Brain microvascular endothelial cell (primary cell): ENCODE measurements around the gene PPP1R10.
A peak's percentile ranks its signal among the peaks of the same experiment; 100 is the strongest.
"Not testable (repeated sequence)": the region's sequence is repeated elsewhere in the genome, so short reads cannot be mapped to it uniquely, and the experiment has no call there.

Source experiments
- DNase-seq: peaks from one replicate; pipeline ENCODE4 v3.0.0-alpha.2; 2020
- H3K27ac ChIP-seq: fragments of 250-450 bp; sonication (Bioruptor Pico); 2 replicates; pipeline ENCODE4 v1.5.1; 2020; ENCODE audit warnings: mild to moderate bottlenecking, moderate library complexity
- H3K27me3 ChIP-seq: fragments of 250-450 bp; sonication (Bioruptor Pico); replicated peaks from 2 replicates; pipeline ENCODE4 v1.5.1; 2020; ENCODE audit warnings: mild to moderate bottlenecking
- H3K36me3 ChIP-seq: fragments of 250-450 bp; sonication (Bioruptor Pico); replicated peaks from 2 replicates; pipeline ENCODE4 v1.5.1; 2020; ENCODE audit warnings: mild to moderate bottlenecking
- H3K4me3 ChIP-seq: 2 replicates; pipeline ENCODE4 v1.5.1; 2011; ENCODE audit warnings: low read depth, mild to moderate bottlenecking, control low read depth, low read length, moderate library complexity
- in situ Hi-C: cut with HindIII; loops from 2 replicates; pipeline ENCODE4 v1.10.0; 2017; ENCODE audit warnings: low sequenced_read_pairs, low pct_ligation_motif_present
- TF ChIP-seq, protein P1 (sequence below): IDR thresholded peaks from 2 replicates; pipeline ENCODE4 v1.5.1; 2011; ENCODE audit warnings: low read depth, mild to moderate bottlenecking, moderate library complexity, low read length, control low read depth, inconsistent platforms; ENCODE audit errors: missing control alignments

PPP1R10 gene

DNA sequence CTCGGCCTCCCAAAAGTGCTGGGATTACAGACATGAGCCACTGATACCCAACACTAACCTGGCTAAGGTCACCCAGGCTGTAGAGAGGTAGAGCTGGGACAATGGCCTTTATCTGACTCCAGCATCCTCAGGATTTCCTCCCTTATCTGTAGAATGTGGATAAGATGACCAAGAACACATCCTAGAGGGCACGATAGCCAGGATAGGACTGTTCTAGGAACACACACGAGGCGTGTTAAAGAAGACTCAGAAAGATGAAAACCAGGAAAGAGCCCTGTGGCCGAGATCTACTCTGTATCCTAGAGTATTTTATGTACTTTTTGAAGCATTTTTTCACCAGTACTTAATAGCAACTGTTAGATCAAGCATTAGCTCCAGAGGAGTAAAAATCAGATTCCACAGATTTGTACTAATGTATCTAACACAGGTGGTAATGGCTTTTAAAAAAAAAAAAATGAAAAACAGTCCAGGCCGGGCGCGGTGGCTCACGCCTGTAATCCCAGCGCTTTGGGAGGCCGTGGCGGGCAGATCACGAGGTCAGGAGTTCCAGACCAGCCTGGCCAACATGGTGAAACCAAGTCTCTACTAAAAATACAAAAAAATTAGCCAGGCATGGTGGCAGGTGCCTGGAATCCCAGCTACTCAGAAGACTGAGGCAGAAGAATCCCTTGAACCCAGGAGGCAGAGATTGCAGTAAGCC lies 17.3 kb downstream of the PPP1R10 start:
- H3K36me3 ChIP-seq, result peaks cover 49% of the 10 kb centered on the region
- no peak for DNase-seq
- no peak overlapping the region for H3K4me3 ChIP-seq
- no peaks in the 10 kb centered on the region for H3K27me3 ChIP-seq
- in situ Hi-C loops, result no loop called here
- no peak overlapping the region for H3K27ac ChIP-seq
- TF ChIP-seq, protein P1, sequence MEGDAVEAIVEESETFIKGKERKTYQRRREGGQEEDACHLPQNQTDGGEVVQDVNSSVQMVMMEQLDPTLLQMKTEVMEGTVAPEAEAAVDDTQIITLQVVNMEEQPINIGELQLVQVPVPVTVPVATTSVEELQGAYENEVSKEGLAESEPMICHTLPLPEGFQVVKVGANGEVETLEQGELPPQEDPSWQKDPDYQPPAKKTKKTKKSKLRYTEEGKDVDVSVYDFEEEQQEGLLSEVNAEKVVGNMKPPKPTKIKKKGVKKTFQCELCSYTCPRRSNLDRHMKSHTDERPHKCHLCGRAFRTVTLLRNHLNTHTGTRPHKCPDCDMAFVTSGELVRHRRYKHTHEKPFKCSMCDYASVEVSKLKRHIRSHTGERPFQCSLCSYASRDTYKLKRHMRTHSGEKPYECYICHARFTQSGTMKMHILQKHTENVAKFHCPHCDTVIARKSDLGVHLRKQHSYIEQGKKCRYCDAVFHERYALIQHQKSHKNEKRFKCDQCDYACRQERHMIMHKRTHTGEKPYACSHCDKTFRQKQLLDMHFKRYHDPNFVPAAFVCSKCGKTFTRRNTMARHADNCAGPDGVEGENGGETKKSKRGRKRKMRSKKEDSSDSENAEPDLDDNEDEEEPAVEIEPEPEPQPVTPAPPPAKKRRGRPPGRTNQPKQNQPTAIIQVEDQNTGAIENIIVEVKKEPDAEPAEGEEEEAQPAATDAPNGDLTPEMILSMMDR, result no peak

DNA sequence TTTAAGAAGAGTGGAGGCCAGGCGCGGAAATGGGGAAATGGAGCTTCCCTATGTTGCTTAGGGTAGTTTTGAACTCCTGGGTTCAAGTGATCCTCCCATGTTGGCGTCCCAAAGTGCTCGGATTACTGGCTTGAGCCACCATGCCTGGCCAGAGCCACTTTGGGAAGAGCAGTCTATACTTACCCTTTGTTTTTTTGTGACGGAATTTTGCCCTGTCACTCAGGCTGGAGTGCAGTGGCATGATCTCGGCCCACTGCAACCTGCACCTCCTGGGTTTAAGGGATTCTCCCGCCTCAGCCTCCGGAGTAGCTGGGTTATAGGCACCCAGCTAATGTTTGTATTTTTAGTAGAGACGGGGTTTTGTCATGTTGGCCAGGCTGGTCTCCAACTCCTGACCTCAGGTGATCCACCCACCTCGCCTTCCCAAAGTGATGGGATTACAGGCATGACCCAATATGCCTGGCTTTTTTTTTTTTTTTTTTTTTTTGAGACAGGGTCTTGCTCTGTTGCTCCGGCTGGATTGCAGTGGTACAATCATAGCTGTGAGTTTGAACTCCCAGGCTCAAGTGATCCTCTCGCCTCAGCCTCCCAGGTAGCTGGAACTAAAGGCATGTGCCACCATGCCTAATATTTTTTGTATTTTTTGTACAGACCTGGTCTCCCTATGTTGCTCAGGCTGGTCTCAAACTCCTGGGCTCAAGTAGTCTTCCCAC lies 18.0 kb downstream of the PPP1R10 start:
- peaks cover 49% of the 10 kb centered on the region for H3K36me3 ChIP-seq
- in situ Hi-C loops, result no loop called here
- no peaks in the 10 kb centered on the region for H3K27me3 ChIP-seq
- TF ChIP-seq, protein P1, result no peak
- DNase-seq, result no peak
- H3K4me3 ChIP-seq, result no peak overlapping the region
- H3K27ac ChIP-seq, result no peak overlapping the region

- TF ChIP-seq, protein P1, result peak; percentile 84
- H3K27me3 ChIP-seq, H3K27ac ChIP-seq, in situ Hi-C loops, H3K4me3 ChIP-seq: not testable (repeated sequence)
- peak; percentile 91 for DNase-seq
- H3K36me3 ChIP-seq, result peaks cover 34% of the 10 kb centered on the region
Observed at GRCh38 chr6:30597315-30598144, 19.5 kb downstream of the PPP1R10 start.

DNA sequence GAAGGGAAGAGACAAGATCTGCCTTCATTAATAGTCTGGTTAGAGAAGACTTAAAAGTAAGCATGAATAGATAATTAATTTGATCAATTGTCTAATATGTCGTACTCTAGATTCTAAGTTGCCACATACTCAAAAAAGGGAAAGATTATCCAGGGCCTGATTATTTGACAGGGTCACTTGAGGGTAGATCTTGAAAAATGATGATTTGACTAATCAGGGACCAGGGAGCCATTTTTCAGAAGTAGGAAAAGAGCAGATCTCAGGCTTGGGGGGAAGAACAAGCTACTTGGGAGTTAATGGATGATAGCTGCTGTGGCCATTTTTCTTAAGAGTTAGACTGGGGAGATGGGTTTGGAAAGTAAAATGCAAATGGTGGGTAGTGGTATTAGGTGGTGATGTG lies 24.8 kb downstream of the PPP1R10 start:
- in situ Hi-C loops, result no loop called here
- peaks cover 48% of the 10 kb centered on the region for H3K36me3 ChIP-seq

DNA sequence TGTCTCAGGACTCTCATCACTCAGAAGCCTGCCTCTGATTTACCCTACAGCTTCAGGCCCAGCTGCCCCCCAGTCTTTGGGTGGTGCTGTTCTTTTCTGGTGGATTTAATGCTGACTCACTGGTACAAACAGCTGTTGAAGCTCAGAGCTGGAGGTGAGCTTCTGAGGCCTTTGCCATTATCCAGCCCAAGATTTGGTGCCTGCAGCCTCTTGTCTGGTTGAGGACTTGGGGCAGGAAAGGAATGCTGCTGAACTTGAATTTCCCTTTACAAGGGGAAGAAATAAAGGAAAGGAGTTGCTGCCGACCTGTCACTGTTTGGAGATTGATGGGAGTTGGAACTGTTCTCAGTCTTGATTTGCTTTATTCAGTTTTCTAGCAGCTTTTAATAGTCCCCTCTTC lies 26.0 kb downstream of the PPP1R10 start:
- peak overlapping the region; percentile 49 for H3K27ac ChIP-seq
- H3K4me3 ChIP-seq, result no peak overlapping the region
- TF ChIP-seq, protein P1, result no peak
- no peaks in the 10 kb centered on the region for H3K27me3 ChIP-seq
- in situ Hi-C loops, result no loop called here
- peaks cover 58% of the 10 kb centered on the region for H3K36me3 ChIP-seq
- no peak for DNase-seq

More for the DNA sequence above, 24.8 kb downstream of the PPP1R10 start:
- no peak overlapping the region for H3K4me3 ChIP-seq
- H3K27me3 ChIP-seq, result no peaks in the 10 kb centered on the region
- TF ChIP-seq, protein P1, result no peak
- no peak for DNase-seq
- H3K27ac ChIP-seq, result no peak overlapping the region
